Measurements from ENCODE around the gene HLA-DRB1.

DNA sequence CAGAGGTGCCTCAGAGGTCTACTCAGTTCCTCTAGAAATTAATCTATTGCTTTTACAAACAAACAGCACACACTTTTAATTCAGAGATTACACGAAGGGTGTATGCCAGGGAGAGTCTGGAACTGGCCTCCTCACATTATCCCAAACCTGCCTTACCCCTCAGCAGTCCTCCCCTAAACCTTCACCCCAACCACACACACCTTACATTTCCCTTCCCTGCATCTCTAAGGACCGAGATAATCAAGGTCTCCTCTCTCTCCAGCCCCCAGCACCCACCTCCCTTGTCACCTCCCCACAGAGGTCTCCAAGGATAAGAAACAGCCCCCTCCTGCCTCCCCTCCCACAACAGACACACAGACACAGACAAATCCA is 6.1 kb downstream of the HLA-DRB1 start:
- TF ChIP-seq CTCF (IDR thresholded peaks at IDR 0.05 in 8 of 11, conservative IDR thresholded peaks at IDR 0.05 in 3 of 11): no peak
- no peak for TF ChIP-seq POLR2AphosphoS5 (IDR thresholded peaks at IDR 0.05)
- TF ChIP-seq POLR2A (IDR thresholded peaks at IDR 0.05): no peak

Data from spleen (tissue), 7 donors.